Activated CD8-positive, alpha-beta memory T cell treated with anti-CD3 and anti-CD28 coated beads for 4 hours (primary cell): Measurements from ENCODE around the gene CDC25B.

Source experiments
- DNase-seq, 2 donors: peaks; one replicate each; pipeline ENCODE4 v3.0.0-alpha.2; 2020; ENCODE audit warnings: low read depth in 2 of 2

CDC25B gene

GRCh38 chr20:3795511-3796468 is at the start of gene CDC25B:
Gene CDC25B, plus strand, starts transcription at chr20:3796310. Its CDS starts 222 bp downstream, at chr20:3796532.
- DNase-seq, result peak; percentile 74 to 80

GRCh38 chr20:3747471-3747870 is 48.6 kb upstream of the CDC25B start:
- no peak for DNase-seq

GRCh38 chr20:3748073-3748472 is 48.0 kb upstream of the CDC25B start:
- DNase-seq, result no peak

- no peak for DNase-seq
Measured at GRCh38 chr20:3749087-3749688, 46.9 kb upstream of the CDC25B start.

GRCh38 chr20:3749689-3750531 is 46.2 kb upstream of the CDC25B start:
- DNase-seq, result no peak

- DNase-seq, result no peak
Measured at GRCh38 chr20:3751305-3751674, 44.8 kb upstream of the CDC25B start.

GRCh38 chr20:3751675-3752385 is 44.3 kb upstream of the CDC25B start:
- DNase-seq, result no peak

GRCh38 chr20:3752386-3752759 is 43.7 kb upstream of the CDC25B start:
- no peak for DNase-seq

- DNase-seq, result peak in 1 of 2 donors; percentile 37
Measured at GRCh38 chr20:3753098-3753497, 43.0 kb upstream of the CDC25B start.

- DNase-seq, result no peak
Measured at GRCh38 chr20:3753501-3754275, 42.4 kb upstream of the CDC25B start.

GRCh38 chr20:3754276-3754630 is 41.9 kb upstream of the CDC25B start:
- no peak for DNase-seq

GRCh38 chr20:3755269-3755668 is 40.8 kb upstream of the CDC25B start:
- no peak for DNase-seq

GRCh38 chr20:3755814-3756480 is 40.2 kb upstream of the CDC25B start:
- DNase-seq, result no peak

- no peak for DNase-seq
Measured at GRCh38 chr20:3757268-3757667, 38.8 kb upstream of the CDC25B start.

GRCh38 chr20:3758566-3758965 is 37.5 kb upstream of the CDC25B start:
- no peak for DNase-seq

GRCh38 chr20:3759316-3759823 is 36.7 kb upstream of the CDC25B start:
- no peak for DNase-seq

GRCh38 chr20:3759884-3760283 is 36.2 kb upstream of the CDC25B start:
- DNase-seq, result no peak

GRCh38 chr20:3760655-3761348 is 35.3 kb upstream of the CDC25B start:
- no peak for DNase-seq
